ENCODE data around the gene WDR83.
"Not testable (repeated sequence)": the region's sequence is repeated elsewhere in the genome, so short reads cannot be mapped to it uniquely, and the experiment has no call there.

The WDR83 gene, protein sequence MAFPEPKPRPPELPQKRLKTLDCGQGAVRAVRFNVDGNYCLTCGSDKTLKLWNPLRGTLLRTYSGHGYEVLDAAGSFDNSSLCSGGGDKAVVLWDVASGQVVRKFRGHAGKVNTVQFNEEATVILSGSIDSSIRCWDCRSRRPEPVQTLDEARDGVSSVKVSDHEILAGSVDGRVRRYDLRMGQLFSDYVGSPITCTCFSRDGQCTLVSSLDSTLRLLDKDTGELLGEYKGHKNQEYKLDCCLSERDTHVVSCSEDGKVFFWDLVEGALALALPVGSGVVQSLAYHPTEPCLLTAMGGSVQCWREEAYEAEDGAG

GRCh38 chr19:12666265-12667048, at the start of gene WDR83, which contains the start of gene MAN2B1:
Gene WDR83, plus strand, starts transcription at chr19:12666807. Its CDS starts 2,984 bp downstream, at chr19:12669791.
Gene MAN2B1, minus strand, starts transcription at chr19:12666742. Its CDS starts 41 bp downstream, at chr19:12666701.
- peak; percentile 69 for DNase-seq

- DNase-seq, result no peak
These were observed 49.0 kb upstream of the WDR83 start for GRCh38 chr19:12617646-12618045.

- not testable (repeated sequence) for DNase-seq
These were observed 45.2 kb upstream of the WDR83 start for GRCh38 chr19:12621253-12622024.

DNA sequence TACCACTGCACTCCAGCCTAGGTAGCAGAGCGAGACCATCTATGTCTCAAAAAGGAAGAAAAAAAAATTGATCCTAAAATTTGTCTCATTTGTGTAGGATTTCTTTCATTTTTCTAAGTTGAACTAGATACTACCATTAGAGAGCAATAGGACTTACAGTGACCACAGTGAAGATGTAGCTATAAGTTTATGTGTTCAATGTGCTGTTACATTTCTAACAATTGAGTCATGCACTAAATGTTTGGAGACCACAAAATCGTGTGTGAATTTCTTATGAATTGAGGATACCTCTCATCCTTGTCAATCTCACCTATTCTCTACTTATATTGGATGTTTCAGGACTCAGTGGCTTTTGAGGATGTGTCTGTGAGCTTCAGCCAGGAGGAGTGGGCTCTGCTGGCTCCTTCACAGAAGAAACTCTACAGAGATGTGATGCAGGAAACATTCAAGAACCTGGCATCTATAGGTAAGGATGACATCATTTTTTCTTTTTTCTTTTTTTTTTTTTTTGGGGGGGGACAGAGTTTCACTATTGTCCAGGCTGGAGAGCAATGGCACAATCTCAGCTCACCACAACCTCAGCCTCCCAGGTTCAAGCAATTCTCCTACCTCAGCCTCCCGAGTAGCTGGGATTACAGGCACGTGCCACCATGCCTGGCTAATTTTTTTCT, 43.1 kb upstream of the WDR83 start:
- no peak for DNase-seq

DNA sequence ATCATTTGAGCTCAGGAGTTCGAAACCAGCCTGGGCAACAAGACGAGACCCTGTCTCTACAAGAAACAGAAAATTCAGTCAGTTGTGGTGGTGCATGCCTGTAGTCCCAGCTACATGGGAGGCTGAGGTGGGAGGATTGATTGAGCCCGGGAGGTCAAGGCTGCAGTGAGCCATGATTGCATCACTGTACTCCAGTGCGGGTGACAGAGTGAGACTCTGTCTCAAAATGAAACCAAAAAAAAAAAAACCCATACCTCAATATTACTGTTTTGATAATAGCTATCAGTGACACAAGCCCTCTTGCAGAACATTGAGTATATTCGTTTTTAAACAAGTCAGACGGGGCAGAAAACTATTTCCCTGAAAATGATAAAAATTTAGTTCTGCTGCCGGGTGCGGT, 39.6 kb upstream of the WDR83 start:
- DNase-seq, result no peak

DNA sequence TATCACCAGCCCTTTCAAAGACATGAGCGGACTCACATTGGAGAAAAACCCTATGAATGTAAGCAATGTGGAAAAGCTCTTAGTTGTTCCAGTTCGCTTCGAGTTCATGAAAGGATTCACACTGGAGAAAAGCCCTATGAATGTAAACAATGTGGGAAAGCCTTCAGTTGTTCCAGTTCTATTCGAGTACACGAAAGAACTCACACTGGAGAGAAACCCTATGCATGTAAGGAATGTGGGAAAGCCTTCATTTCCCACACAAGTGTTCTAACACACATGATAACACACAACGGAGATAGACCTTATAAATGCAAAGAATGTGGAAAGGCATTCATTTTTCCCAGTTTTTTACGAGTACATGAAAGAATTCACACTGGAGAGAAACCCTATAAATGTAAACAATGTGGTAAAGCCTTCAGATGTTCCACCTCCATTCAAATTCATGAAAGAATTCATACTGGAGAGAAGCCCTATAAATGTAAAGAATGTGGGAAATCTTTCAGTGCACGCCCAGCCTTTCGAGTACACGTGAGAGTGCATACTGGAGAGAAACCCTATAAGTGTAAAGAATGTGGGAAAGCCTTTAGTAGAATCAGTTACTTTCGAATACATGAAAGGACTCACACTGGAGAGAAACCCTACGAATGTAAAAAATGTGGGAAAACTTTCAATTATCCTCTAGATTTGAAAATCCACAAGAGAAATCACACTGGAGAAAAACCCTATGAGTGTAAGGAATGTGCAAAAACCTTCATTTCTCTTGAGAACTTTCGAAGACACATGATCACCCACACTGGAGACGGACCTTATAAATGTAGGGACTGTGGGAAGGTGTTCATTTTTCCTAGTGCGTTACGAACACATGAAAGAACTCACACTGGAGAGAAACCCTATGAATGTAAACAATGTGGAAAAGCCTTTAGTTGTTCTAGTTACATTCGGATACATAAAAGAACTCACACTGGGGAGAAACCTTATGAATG, 38.3 kb upstream of the WDR83 start:
- DNase-seq, result no peak

GRCh38 chr19:12629215-12629614, 37.4 kb upstream of the WDR83 start:
- DNase-seq, result no peak

GRCh38 chr19:12636631-12637030, 30.0 kb upstream of the WDR83 start:
- no peak for DNase-seq

DNA sequence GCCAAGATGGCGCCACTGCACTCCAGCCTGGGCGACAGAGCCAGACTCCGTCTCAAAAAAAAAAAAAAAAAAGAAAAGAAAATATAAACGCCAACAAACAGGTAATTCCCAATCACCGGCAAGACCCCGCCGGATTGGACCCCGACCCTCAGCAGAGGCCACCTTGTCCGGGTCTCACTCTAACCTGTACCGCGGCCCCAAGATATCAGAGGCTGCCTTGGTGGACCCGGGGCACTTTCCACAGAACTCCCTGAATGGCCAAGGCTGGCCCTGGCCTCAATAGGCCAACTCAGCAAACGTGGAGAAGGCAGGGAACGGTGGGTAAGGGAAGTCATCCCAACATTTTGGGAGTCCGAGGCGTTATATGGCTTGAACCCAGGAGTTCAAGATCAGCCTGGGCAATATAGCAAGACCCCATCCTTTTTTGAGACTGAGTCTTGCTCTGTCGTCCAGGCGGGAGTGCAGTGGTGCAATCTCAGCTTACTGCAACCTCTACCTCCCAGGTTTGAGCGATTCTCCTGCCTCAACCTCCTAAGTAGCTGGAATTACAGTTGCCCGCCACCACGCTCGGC, 27.9 kb upstream of the WDR83 start:
- no peak for DNase-seq

DNA sequence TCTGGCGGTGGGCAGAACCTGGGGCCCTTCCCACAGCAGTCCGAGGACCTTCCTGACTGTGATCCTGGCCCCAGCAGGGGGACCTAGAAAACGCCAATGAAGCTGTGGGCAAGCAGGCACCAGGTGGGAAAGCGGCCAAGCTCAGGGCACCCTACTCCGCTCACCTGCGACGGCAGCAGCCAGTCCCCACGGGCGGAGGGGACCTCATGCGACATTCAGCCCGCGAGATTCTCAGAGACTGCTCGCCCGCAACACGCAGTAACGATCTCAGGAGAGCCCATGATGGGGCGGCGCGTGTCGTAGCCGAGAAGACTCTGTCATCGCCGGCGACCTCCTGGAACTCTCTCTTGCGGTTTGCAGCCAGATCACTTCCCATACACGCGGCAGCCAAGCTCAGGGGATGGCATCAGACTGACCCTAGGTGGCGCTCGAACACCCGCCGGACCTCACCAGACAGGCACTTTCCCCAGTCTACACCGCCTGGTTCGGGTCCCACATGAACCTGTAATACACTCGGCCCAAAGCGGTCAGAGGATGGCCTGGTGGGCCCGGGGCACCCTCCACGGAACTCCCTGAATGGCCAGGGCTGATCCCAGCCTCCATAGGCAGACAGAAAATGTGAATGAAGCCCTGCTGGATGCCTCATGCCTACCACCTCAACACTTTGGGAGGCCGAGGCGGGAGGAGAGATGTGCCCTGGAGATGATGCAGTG, 26.6 kb upstream of the WDR83 start:
- peak; percentile 83 for DNase-seq

DNA sequence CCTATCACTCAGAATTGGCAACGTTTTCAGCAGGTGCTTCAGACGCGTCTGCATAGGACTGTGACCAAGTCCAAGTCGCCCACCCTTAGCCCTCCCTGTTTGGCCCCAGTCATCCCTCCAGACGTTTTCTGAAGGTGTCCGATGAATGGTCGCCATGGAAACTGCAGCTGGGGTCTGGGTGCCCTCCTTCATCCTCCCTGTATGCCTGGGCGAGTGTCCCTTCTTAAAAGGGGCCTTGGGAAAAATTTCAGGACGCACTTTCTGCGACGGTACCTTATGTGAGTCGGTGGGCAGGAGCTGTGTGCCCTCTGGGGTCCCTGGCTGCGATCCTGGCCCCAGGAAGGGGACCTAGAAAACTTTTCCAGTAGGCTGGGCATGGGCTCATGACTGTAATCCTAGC, 25.2 kb upstream of the WDR83 start:
- DNase-seq, result no peak

DNA sequence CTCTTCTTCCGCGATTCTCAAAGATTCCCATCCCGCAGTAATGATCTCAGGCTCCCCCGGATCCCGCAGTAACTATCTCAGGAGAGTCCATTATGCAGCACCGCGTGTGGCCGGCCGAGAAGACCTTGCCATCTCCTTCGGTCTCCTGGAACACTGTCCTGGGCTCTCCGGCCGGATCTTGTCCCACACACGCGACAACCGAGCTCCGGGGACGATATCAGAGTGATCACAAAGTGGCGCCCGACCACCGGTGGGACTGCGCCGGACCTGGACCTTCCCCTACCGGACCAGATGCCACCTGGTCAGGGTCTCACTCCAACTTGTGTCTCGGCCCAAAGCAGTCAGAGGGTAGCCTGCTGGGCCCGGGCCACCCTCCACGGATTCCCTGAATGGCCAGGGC, 24.1 kb upstream of the WDR83 start:
- no peak for DNase-seq

DNA sequence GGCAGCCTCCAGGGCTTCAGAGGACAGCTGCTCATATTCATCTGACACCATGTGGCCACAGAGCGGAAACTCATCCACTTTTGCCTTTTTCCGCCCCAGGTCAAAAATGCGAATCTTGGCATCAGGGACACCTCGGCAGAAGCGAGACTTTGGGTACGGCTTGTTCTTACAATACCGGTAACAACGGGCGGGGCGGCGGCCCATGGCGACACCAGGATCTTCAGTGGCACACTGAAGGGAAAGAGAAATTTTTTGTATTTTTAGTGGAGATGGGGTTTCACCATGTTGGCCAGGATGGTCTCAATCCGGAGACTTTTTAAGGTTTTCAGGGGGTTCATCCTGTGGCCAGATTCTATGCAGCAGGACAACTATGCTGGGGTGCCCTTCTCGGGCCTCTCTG, 22.9 kb upstream of the WDR83 start:
- not testable (repeated sequence) for DNase-seq

DNA sequence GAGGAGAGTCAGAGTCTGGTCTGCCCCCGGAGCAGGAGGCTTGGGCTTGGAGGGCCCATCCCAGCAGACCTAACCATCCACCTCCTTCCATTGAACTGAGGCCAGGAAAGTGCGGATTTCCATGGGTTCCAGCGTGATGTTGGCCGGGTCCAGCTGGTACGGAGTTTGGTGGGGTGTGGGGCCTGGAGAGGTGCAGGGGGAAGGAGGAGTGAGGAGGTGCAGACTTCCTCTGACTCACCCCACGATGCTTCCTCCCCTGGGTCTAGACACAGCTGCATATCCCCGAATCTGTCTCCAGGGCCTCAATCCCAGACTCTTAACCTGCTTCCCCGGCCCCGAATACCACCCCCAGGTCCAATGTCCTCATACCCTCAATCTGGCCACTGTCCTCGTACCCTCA, 20.1 kb upstream of the WDR83 start:
- DNase-seq, result no peak

DNA sequence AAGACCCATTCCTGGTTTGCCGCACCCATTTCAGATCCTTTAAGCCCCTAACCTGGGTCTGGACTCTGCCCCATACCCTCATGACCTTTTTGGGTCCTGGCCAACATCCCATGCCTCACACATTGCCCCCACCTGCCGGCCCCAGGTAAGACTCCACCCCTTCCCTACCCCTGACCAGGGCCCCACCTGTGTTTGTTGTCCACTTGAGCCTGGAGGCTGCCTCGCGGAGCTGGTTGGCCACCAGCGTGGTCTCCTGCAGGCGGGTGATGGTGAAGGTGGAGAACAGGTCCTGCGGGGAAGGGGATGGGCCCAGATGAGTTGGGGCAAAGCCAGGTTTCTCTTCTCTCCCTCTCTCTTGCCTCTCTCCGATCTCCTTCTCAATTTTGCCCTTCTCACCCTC, 19.6 kb upstream of the WDR83 start:
- DNase-seq, result no peak

- no peak for DNase-seq
These were observed 19.0 kb upstream of the WDR83 start for GRCh38 chr19:12647490-12648071.

GRCh38 chr19:12648088-12648487, 18.5 kb upstream of the WDR83 start:
- DNase-seq, result no peak

- DNase-seq, result no peak
These were observed 16.7 kb upstream of the WDR83 start for GRCh38 chr19:12649941-12650340.

DNA sequence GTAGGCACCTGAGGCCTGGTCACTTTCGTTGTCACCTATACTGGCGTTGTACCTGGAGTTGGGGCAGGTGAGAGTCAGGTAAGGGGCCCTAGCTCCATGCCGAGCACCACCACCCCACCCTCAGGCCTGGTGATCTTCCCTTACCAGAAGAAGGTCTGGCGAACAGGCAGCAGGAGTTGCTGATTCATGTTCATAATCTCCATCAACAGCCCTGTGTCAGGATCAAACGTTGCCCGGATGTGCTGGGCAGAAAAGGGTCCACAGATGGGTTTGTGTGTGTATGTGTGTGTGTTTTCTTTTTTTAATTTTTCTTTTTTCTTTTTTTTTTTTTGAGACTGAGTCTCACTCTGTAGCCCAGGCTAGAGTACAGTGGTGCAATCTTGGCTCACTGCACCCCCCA, 14.4 kb upstream of the WDR83 start:
- no peak for DNase-seq

- no peak for DNase-seq
These were observed 11.1 kb upstream of the WDR83 start for GRCh38 chr19:12655546-12655945.

Data from activated gamma-delta T cell treated with Interleukin-2 at 50 U/mL for 16 hours (primary cell).